IPS DF 19.7 (cell line): ENCODE measurements around the gene MAJIN.
"Not testable (repeated sequence)": the region's sequence is repeated elsewhere in the genome, so short reads cannot be mapped to it uniquely, and the experiment has no call there.

Source experiments
- DNase-seq: peaks from one replicate; pipeline ENCODE4 v3.0.0-alpha.2; 2013; ENCODE audit warnings: low read depth, low spot score

MAJIN gene

GRCh38 chr11:64971421-64972233 lies at the start of gene MAJIN:
Gene MAJIN (minus strand): TSS chr11:64972108. CDS start chr11:64959405, 12,703 bp downstream.
- DNase-seq, result peak; percentile 25

- DNase-seq, result no peak
Measured at GRCh38 chr11:65021509-65021908, 49.6 kb upstream of the MAJIN start.

- DNase-seq, result no peak
Measured at GRCh38 chr11:65021003-65021402, 49.1 kb upstream of the MAJIN start.

- DNase-seq, result no peak
Measured at GRCh38 chr11:65019824-65020223, 47.9 kb upstream of the MAJIN start.

- DNase-seq, result no peak
Measured at GRCh38 chr11:65017937-65018336, 46.0 kb upstream of the MAJIN start.

- DNase-seq, result no peak
Measured at GRCh38 chr11:65016705-65017104, 44.8 kb upstream of the MAJIN start.

- DNase-seq, result no peak
Measured at GRCh38 chr11:65014726-65015227, 42.9 kb upstream of the MAJIN start.

GRCh38 chr11:65013888-65014725 lies 42.2 kb upstream of the MAJIN start, which contains the start of gene ARL2:
Gene ARL2 (plus strand): TSS chr11:65014160. CDS start chr11:65014208, 48 bp downstream.
- peak; percentile 69 for DNase-seq

GRCh38 chr11:65013130-65013887 lies 41.4 kb upstream of the MAJIN start:
- peak; percentile 40 for DNase-seq

- DNase-seq, result no peak
Measured at GRCh38 chr11:65008873-65009272, 37.0 kb upstream of the MAJIN start.

GRCh38 chr11:65008016-65008415 lies 36.1 kb upstream of the MAJIN start:
- no peak for DNase-seq

GRCh38 chr11:65003968-65004367 lies 32.1 kb upstream of the MAJIN start:
- not testable (repeated sequence) for DNase-seq

GRCh38 chr11:65003282-65003681 lies 31.4 kb upstream of the MAJIN start:
- no peak for DNase-seq

- no peak for DNase-seq
Measured at GRCh38 chr11:65002706-65003105, 30.8 kb upstream of the MAJIN start.

- no peak for DNase-seq
Measured at GRCh38 chr11:64999478-64999877, 27.6 kb upstream of the MAJIN start.

- no peak for DNase-seq
Measured at GRCh38 chr11:64998690-64999431, 27.0 kb upstream of the MAJIN start.

- DNase-seq, result no peak
Measured at GRCh38 chr11:64998141-64998540, 26.2 kb upstream of the MAJIN start.

GRCh38 chr11:64996710-64997380 lies 24.9 kb upstream of the MAJIN start, which contains the start of gene BATF2:
Gene BATF2 (minus strand): TSS chr11:64996971. CDS start chr11:64996914, 57 bp downstream.
- DNase-seq, result no peak

- DNase-seq, result no peak
Measured at GRCh38 chr11:64996327-64996709, 24.4 kb upstream of the MAJIN start.

GRCh38 chr11:64994318-64994717 lies 22.4 kb upstream of the MAJIN start:
- DNase-seq, result no peak
